HG02763 (cell line): ENCODE results near the gene APOB.

ENCODE experiments used
- ATAC-seq: cut with Tn5 transposase; IDR thresholded peaks from one replicate; pipeline ENCODE4 v1.9.1; 2021; ENCODE audit warnings: mild to moderate bottlenecking, moderate library complexity; ENCODE audit not compliant: unreplicated experiment

APOB gene

DNA sequence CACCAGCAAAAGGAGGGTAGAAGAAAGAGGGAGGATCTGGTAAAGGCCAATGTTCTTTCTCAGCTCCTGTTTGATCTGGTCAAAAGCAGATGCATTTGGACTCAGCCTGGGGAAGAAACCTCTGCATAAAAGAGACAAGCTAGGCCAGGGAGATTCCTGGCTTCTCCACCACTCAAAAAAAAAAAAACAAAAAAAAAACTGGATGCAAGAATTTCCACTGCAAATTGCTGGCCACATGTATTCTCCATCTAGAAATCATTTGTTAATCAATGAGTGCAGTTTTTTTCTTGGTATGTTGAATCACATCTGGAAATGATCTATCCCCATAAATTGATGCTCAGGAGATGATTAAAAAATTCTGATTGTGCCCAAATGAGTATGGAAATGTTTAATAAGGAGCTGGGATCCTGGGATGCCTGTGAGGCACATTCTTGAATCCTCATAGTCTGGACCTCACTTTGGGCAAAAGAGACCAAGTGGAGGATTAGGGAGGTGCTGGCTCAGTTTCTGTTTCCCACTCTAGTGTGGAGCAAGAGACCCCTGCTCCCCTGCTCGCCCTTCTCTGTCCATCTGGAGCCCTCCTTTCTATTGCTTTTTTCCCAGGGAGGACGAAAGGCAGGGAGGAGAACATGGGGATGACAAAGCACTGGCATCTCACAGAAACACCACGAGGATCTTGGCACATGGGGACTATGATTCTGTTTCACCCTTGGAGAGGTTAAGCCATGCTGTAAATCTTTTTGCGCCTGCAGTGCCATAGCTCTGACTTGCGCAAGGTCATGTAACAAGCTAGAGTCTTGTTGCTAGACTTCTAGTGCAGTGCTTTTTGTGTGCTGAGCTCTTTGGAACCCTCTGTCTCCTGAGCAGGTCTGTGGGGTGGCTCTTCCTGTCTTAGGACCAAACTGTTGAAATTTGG, 57.6 kb downstream of the APOB start:
- no peak for ATAC-seq

DNA sequence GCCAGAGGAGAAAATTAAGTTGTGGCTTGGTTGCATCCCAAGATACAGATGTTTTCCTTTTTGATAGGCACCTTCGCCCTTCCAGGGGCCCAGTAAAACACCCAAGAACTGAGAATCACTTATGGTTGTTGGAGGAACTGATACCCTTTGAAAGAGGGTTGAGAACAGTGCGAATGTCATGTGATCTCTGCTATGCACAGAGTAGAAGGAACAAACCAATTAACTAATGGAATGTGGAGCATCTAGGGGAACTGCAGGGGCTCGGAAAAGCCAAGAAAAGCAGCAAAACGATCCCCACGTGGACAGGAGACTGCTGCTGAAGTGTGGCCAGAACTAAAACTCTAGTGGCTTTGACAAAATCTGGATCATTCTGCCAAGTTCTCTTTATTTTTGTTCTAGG, 58.8 kb downstream of the APOB start:
- ATAC-seq, result no peak

DNA sequence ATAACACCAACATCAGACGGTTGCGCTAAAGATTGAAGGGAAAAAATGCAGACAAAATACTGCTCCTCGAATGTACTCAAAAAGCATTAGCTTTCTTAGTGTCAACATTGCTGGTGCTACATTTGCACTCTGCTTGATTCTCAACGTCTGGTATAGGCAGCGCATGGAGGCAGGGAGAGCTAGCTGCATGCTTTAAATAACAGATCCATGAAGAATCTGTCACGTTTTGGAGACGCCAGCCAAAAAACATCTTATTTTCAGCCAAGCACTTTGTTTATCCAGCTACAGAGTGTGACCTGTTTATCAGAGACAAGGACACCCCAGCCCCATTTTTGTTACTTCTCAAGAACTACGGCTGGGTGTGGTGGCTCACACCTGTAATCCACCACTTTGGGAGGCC, 59.5 kb downstream of the APOB start:
- ATAC-seq, result no peak

DNA sequence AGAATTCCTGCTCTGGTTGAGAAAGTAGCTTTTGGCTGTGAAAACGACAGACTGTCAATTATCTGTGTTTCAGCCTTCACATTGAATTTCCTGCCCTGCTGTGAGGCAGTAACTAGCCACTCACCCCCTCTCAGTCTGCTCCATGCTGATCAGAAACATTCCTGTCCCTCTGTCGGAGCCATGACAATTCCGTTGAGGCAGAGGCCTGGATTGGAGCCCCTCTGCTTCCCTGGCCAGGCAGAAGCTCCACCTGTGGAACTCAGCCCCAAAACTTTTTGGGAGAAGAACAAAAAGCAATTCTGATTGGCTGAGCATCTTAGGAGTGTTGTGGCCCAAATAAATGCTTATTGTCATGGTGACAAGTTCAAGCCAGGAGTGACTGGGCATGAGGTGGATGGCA, 60.0 kb downstream of the APOB start:
- no peak for ATAC-seq

DNA sequence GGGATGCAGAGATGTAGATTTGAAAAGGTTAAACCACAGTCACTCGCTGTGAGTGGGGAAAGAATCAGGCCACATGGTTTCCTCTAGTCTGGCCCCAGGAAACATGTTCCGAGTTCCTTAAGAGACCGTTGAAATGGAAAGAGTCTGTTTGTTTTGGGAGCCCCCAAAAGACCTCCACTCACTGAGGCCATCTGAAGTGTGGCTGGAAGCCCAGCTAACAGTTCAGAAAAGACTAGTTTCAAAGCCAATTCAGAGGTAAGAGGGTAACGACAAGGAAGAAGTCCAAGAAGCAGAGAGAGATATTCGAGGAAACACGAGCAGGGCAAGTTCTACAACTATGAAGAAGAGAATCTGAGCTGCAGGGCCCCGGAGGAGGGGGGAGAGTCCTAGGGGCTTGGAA, 61.0 kb downstream of the APOB start:
- no peak for ATAC-seq

DNA sequence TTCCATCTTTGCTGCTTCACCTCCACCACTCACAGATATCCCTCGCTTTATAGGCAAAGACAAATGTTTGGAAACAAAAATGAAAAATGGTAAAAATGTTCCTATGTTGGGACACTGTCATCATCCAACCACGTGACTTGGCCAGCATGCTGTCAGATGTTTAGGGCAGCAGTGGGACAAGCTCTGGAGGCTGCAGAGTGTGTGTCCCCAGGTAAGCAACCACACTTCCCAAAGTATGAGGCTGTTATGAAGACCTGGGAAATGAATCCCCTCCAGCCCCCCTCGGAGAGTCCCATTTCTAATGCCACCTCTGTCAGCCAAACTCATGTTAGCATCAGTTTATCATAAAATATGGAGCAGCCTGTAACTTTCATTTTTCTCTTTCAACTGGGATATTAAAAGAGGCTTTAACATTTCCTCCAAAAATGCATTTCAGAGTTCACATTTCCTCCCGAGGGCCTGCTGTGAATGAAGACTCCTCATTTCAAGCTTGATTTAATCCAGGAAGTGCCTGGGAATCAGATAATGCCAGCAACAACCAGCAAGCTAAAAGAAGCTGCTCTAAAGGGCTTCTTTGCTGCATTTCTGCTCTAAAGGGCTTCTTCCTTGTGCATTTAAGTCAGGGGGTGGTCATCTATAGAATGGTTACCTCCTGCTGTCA, 66.2 kb downstream of the APOB start:
- ATAC-seq, result no peak

DNA sequence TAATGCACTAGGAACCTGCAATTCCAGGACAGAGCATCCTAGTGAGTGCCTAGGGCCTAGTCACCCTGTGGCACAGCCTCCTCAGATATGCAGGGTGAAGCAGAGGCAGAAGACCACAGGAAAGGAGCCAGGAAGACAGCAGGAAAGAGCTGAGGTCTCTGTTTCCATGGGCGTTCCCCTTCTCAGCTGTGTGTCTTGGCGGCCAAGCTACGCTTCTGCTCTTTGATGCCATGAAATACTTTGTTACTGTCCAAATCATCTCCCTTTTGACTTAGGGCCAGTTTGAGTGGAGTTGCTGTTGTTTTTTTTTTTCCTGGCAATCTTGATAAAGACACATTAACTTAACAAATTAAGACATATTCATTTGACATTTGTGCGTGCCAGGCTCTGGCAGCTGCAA, 67.3 kb downstream of the APOB start:
- ATAC-seq, result no peak

DNA sequence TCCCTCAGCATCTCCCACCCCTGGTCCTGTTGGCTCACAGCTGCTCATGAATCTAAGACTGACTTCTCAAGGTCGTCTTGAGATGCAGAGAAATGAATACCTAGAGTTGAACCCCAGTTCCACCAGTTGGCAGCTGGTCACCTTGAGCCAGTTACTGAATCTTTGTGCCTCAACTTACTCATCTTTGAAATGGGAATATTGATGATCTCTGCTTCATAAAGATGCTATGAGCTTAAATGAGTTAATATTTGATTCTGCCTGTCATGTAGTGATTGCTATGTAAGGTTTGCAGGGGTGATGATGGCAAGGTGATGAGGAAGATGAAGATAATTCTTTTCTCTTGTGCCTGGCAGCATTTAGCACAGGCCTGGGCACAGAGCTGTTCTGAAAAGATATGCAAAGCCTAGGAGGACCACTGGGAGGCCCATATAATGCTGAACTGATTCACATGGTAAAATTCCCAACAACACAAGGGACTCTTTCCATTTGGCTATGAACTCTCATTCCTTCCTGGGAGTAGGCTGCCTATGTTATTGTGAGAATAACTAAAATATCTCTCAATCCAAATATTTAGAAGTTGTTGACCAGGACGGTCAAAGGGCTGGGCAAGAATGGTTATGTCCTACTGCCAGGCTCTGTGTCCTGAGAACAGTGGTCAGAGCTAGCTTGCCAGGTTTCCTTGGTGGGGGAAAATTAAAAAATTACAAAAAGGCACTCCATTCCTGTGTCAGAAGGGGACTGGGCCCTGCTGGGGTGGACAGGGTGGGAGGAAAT, 70.9 kb downstream of the APOB start:
- ATAC-seq, result no peak

DNA sequence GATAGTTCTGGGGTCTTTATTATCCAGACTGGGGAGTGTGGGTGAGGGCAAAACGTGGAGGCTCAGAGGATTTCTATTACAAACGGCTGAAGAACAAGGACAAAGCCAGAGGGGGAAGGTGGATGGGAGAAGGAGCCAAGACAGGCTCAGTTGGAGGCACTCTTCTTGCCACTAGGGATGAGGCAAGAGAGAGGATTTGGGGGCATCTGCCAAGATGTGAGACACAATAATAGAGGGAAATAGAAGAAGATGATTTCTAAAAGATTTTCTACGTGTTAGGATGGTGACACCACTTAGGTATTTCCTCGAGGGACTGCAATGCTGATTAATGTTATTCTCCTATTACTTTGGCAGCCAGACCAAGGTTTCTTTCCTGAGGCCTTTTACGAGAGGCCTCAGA, 71.8 kb downstream of the APOB start:
- ATAC-seq, result no peak

DNA sequence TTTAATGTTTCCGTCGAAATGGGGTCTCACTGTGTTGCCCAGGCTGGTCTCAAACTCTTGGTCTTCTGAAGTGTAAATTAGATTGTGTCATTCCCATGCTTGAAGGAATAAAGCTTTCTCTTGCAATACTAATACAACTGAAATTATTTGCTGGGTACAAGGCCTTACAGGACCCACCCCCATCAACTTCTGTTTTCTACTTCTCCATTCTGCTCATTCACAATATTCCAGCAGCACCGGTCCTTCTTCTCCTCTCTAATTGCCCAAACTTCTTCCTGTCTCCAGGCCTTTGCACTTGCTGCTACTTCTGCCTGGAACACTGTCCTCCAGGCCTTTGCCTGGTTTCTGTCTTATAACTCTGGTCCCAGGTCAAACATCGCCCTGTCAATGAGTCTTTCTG, 73.8 kb downstream of the APOB start:
- ATAC-seq, result no peak

DNA sequence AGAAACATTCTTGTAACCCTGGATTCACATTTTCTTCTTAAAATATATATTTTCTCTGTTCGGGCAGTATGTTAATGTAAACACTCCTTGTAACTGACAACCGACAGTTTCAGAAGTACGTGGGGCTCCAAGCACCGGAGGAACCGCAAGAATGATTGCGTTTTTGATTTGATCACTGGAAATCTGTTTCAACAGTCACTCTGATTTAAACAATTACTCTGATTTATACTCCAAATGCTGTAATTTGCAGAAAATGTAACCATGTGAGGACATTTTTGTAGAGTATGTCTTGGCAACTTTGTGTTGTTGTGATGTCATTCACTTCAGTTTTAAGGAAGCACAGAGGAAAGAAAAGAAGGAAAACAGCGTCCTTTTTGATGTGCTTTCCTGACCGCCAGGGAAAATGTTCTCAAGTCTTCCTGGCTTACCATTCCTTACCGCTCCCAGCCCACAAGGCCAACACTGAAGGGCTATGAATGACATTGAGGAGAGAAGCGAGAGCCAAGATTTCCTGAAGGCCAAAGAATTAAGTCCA, 77.7 kb downstream of the APOB start:
- ATAC-seq, result no peak

DNA sequence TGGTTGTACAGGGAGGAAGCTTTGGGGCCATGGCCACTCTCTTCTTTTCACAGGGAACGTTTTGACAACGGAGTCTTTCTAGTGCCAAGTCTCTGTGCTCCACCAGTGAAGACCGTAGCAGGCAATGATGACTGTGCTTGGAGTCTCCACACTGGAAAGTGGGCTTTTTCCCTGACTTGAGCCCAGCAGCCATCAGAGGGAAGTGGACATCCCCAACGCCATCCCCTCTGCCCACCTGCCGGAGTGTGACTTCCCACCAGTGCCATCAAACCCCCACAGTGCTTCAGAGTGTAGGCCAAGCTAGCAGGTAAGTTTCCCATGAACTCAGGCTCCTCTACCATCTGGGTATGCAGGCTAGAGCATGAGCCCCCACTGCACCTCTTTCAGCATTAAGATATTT, 78.7 kb downstream of the APOB start:
- no peak for ATAC-seq

DNA sequence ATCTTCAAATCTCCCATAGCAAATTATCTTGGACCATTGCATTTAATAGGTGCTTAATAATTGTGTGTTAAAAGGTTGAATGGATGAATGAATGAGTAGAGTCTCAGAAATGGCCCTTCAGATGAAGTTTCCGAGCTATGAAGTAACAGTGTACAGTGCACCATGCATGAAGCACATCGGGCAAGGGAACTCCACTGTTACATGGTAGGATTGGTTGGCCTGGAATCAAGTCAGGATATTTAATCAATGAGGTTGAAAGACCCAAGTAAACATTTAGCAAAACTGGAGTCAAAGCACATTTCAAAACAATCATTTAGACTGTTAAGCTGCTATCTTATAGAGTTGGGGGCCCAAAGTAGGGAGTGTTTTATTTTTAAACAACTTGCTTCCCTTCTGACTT, 80.0 kb downstream of the APOB start:
- no peak for ATAC-seq

DNA sequence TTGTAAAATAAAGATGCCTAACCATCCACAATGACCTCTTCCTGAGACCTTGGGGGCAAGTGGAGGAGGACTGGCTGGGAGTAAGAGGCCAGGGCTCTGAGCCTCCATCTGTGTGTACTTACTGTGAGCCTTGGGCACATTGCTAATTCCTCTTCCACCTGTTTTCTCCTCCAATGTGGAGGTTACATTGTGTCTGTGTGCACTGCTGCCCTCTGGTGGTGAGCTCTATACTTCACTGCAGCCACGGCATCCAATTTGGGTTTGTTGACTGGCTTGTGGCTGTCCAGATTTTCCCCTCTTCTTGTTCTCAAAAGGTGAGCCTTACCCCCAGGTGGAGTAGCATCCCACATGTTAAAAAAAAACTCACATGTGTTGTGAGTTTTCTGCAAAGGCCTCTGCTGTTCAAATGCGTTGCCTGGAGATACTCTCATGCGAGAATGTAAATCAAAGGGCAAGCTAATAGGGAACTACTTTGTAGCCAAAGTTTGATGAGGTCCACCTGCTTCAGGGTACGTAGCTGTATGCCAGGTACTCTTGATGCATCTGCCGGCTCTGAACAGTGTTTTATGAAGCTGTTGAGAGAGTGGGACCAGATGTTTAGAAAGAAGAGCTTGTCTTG, 80.8 kb downstream of the APOB start:
- peak; percentile 65 for ATAC-seq

DNA sequence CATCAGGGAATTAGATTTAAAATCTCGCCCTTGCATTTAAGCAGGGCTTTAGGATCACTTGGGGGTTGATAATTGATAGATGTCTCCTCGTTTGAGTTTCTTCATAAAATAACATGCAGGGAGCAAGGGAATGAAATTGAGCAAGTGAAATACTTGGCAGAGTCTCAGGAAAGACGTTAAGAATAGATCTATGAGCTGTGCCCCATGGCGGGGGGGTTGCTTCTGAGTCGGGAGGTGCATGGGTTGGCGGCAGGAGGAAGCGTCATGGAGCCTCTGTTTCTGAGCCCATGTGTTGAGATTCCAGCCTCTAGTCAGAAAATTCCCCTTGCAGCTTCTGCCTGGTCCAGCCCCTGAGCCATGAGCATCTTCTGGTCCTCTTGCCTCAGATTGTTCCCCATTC, 82.0 kb downstream of the APOB start:
- no peak for ATAC-seq

DNA sequence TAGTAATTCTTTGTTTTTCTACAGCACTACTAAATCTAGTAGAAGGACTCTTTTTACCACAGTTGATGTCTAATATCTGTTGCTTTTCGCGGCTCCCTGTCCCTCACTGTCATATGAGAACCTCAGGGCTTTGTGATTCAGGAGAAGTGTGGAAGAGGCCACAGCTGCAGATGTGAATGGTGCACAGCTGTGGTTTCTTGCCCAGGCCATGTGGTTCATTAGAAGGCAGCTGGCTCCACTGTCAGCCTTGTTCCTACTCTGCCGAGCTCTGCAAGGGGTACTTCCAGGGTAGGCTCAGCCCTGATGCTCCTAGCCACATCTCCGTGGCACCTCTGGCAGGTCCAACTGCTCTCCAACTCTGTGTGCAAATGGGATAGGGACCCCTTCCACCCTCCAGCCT, 83.9 kb downstream of the APOB start:
- no peak for ATAC-seq

DNA sequence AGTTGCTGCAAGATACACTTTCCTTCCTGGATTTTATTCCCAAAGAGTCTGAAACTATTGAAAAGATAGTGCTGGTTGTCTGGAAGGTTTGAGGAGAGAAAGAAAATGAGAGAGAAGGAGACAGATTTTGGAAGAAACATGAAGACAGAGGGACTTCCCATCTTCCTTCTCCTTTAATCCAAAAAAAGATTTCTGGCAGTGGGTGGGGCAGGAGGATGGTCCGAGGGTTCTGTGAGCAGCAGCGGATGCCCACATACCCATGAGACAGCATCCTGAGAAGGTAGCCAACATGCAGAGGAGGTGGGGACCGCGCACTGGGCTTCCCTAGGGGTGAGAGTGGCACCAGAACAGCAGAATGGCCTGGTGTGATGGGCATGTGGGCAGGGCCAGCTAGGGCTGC, 84.6 kb downstream of the APOB start:
- ATAC-seq, result no peak

DNA sequence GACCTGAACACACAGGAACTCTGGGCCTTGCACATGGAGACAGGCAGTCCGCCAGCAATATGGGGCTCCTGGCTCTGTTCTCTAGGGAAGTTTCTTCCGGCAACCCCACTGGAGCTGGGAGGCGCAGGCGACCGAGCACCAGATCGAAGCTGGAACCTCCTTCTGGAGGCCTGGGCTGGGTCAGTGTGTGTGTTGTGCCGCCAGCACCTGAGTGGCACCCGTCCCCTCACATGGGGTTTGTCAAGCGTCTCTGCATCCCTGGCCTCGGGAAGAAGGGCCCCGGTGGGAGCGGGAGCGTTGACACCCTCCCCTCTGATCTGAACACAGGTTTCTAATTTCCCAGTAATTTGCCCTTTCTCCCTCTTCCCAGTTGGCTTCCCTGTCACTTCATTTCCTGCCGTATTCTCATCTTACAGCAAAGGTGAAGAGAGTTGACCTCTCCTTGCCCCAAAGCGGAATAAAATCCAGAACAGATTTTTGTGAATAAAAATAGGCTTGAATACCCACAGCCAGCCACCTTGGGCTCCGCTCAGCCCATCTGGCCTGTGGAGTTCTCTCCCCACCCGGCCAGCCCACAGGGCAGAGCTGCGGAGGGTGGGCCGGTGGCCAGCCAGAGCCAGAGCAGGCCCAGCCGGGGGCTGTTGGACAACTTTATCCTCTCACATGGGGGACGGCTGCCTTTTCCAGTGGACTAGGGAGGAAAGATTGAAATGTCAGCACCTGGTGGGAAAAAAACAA, 85.9 kb downstream of the APOB start:
- ATAC-seq, result no peak

DNA sequence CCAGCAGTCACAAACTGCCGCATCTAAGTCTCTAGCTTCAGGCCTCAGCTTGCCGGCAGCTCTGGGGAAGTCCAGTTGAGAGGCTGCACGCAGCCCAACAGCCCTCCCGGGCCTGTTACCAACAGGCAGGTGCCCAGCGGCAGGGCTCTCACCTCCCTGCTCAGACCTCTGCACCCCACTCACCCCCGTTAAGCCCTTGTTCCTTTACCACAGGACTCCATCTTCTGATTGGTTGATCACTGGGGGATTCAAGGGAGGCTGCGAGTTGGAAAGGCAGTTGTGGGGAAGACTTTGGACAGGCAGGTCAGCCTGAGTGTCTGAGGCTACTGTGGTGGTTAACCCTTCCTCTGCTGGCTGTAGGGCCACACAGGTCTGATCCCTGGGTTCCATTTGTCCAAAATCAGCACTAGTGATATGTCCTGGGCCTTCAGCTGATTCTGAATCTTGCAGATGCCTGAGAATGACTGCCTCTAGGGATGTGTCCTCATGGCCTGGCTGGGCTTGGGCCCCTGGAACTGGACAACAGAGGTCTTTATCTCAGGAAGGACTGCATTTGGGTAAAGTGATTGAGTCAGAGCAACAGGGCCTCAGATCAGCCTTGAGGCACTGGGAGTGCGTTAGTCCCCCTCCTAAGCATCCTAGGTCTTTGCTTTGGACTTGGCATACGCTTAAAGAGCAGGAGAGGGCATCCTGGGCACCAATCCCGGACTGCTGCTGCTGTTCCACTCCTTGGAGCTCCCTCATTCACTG, 88.4 kb downstream of the APOB start:
- ATAC-seq, result no peak
